Uterus (tissue), 4 donors: ENCODE data around the gene TRIO. TPM values are rescaled to one million over a fixed set of nuclear protein-coding genes. Genes with fewer than 3 reads are reported as not detected.

Experiments used
- DNase-seq, 2 donors: peaks; one replicate each; pipeline ENCODE4 v3.0.0-alpha.2; 2019 to 2020
- H3K27ac ChIP-seq, 2 donors: fragments of 200-600 bp; sonication (generic); 1 replicate in 1 of 2; 2 replicates in 1 of 2; pipeline ENCODE4 v1.5.1; 2016 to 2018
- H3K27me3 ChIP-seq, 2 donors: fragments of 200-600 bp; sonication (generic); one replicate each; pipeline ENCODE4 v1.5.1; 2018 to 2019; ENCODE audit warnings: control low read depth in 1 of 2
- H3K36me3 ChIP-seq, 2 donors: fragments of 200-600 bp; sonication (generic); one replicate each; pipeline ENCODE4 v1.5.1; 2019; ENCODE audit warnings: control low read depth in 1 of 2
- H3K4me1 ChIP-seq, 2 donors: fragments of 200-600 bp; sonication (generic); one replicate each; pipeline ENCODE4 v1.5.1; 2018 to 2019; ENCODE audit warnings: control low read depth in 1 of 2
- H3K4me3 ChIP-seq, 2 donors: fragments of 200-600 bp; sonication (generic); 1 replicate in 1 of 2; 2 replicates in 1 of 2; pipeline ENCODE4 v1.5.1; 2018 to 2019; ENCODE audit warnings: mild to moderate bottlenecking in 1 of 2
- H3K9me3 ChIP-seq, 2 donors: fragments of 200-600 bp; sonication (generic); one replicate each; pipeline ENCODE4 v1.5.1; 2019; ENCODE audit warnings: control low read depth in 1 of 2
- CTCF ChIP-seq, 4 experiments: fragments of 200-600 bp in 2 of 4; fragments of 450-650 bp in 2 of 4; sonication (generic) in 2 of 4; IDR thresholded peaks; one replicate each; pipeline ENCODE4 v1.5.1; 2016 to 2019; ENCODE audit warnings: antibody characterized with exemption in 4 of 4, mild to moderate bottlenecking in 2 of 4, moderate library complexity in 1 of 4
- POLR2A ChIP-seq, 2 donors: fragments of 450-650 bp; IDR thresholded peaks; one replicate each; pipeline ENCODE4 v1.6.1; 2016; ENCODE audit warnings: antibody characterized with exemption in 2 of 2, mild to moderate bottlenecking in 1 of 2, moderate library complexity in 1 of 2
- intact Hi-C: fragments of 100-400 bp; cut with DNase I; formaldehyde crosslinking; loops from one replicate; pipeline ENCODE4 v1.15.1; 2023; ENCODE audit warnings: low total_unique reads
- total RNA-seq, 4 donors: library from RNA; depleted of rRNA in 3 of 4; stranded (reverse); fragments of >200 nt in 3 of 4; gene quantifications; one replicate each; pipeline versions ENCODE4 v1.1.0 to v1.2.4, GENCODE V29; 2014 to 2023
- donor health status: DM: yes; HTN: yes; CAD: no.

Gene TRIO
- total RNA-seq, 4 donors from 2014 or later: 93.5 to 234 (median 207) TPM

DNA sequence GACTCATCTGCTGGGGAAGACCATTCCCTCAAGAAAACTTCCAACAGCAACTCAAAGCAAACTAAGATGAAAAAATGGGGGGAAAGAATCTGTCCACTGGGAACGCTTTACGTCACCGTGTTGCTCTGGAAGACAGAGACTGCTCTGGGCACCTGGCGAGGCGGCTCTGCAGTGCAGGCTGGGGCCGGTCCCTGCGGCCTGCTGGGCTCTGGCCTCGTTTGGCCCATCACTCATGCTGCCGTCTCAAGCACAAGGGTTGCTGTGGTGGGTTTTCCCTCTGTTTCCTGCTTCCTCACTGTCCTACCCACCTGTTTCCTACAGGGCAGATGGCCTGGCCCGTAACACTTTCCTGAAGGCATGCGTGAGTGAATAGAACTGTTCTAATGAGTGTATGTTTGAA, 345.6 kb downstream of the TRIO start:
- H3K36me3 ChIP-seq: no peaks in the 10 kb centered on the region
- no peak for DNase-seq
- no peaks in the 10 kb centered on the region for H3K9me3 ChIP-seq
- no peaks in the 10 kb centered on the region for H3K4me1 ChIP-seq
- intact Hi-C loops: no loop called here
- no peak overlapping the region for H3K4me3 ChIP-seq
- TF ChIP-seq CTCF (IDR thresholded peaks at IDR 0.05) (no peak), POLR2A (IDR thresholded peaks at IDR 0.05) (no peak)
- H3K27ac ChIP-seq: no peak overlapping the region
- no peaks in the 10 kb centered on the region for H3K27me3 ChIP-seq

DNA sequence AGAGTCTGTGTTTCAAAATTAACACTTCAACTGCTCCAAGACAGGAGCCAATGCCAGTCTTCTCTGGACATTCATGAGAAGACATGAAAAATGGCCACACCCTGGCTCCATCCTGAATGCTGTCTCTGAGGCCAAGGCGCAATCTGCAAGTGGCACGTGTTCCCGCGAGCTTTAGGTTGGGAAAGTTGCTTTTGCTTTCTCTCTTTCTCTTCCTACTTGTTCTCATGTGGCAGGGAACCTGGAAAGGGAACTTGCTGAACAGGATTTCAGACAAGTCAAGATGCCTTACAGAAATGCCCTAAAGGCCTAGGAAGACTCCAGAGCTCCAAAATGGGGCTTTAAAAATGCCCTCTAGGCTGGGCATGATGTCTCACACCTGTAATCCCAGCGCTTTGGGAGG, 346.5 kb downstream of the TRIO start:
- intact Hi-C loops: no loop called here
- H3K9me3 ChIP-seq: no peaks in the 10 kb centered on the region
- DNase-seq: no peak
- H3K27ac ChIP-seq: no peak overlapping the region
- no peaks in the 10 kb centered on the region for H3K27me3 ChIP-seq
- no peaks in the 10 kb centered on the region for H3K36me3 ChIP-seq
- H3K4me3 ChIP-seq: no peak overlapping the region
- no peaks in the 10 kb centered on the region for H3K4me1 ChIP-seq
- no peak for TF ChIP-seq CTCF (IDR thresholded peaks at IDR 0.05)
- no peak for TF ChIP-seq POLR2A (IDR thresholded peaks at IDR 0.05)

DNA sequence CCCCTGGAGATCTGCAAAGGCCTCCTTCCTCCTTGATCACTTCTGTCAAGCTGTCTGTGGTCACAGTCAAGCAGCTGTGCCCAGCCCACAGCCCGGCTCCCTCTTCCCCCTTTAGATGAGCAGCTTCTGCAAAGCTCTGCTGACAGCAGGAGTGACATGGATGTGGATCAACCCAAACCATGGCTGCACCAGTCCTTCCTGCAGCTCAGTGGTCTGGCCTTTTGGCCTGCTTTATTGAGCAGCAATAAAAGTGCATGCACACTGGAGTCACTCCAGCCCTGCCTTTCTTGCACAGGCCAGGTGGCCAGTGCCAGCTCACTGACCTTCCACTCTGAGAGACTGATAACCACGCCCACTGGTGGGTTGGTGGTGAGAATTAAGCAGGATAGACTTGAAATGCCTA, 347.2 kb downstream of the TRIO start:
- intact Hi-C loops: no loop called here
- TF ChIP-seq CTCF (IDR thresholded peaks at IDR 0.05) (no peak), POLR2A (IDR thresholded peaks at IDR 0.05) (no peak)
- Histone ChIP-seq H3K4me3 (no peak overlapping the region), H3K27me3 (no peaks in the 10 kb centered on the region), H3K27ac (no peak overlapping the region), H3K9me3 (no peaks in the 10 kb centered on the region), H3K4me1 (no peaks in the 10 kb centered on the region), H3K36me3 (no peaks in the 10 kb centered on the region)
- DNase-seq: no peak

- intact Hi-C loops: no loop called here
- Histone ChIP-seq H3K36me3 (no peaks in the 10 kb centered on the region), H3K4me3 (no peak overlapping the region), H3K27me3 (no peaks in the 10 kb centered on the region), H3K9me3 (no peaks in the 10 kb centered on the region), H3K27ac (no peak overlapping the region), H3K4me1 (no peaks in the 10 kb centered on the region)
- TF ChIP-seq POLR2A (IDR thresholded peaks at IDR 0.05) (no peak), CTCF (IDR thresholded peaks at IDR 0.05) (no peak)
- DNase-seq: no peak
These were observed 348.1 kb downstream of the TRIO start for GRCh38 chr5:14491015-14491915.

- Histone ChIP-seq H3K4me1 (no peaks in the 10 kb centered on the region), H3K9me3 (no peaks in the 10 kb centered on the region), H3K36me3 (no peaks in the 10 kb centered on the region), H3K27me3 (no peaks in the 10 kb centered on the region), H3K4me3 (no peak overlapping the region), H3K27ac (no peak overlapping the region)
- intact Hi-C loops: no loop called here
- TF ChIP-seq POLR2A (IDR thresholded peaks at IDR 0.05) (no peak), CTCF (IDR thresholded peaks at IDR 0.05) (no peak)
- no peak for DNase-seq
These were observed 349.3 kb downstream of the TRIO start for GRCh38 chr5:14492331-14492964.
